ENCODE results near the gene WASF2. TPM values are rescaled to one million over a fixed set of nuclear protein-coding genes. Genes with fewer than 3 reads are reported as not detected.

The WASF2 gene
- total and polyA plus RNA-seq, 2 of the 13 experiments (the other 11 are each of a cell fraction or from before 2014, with no cell fraction given) = 10.4 to 27.7 TPM

GRCh38 chr1:27392096-27392777 lies 97.7 kb downstream of the WASF2 start, which contains the start of gene GPR3 (continued):
- peak; percentile 71; the same call in 1 of the 2 replicates for TF ChIP-seq MYPOP (CRISPR knock-in tag; IDR thresholded peaks at IDR 0.05)
- no peak for TF ChIP-seq ZNF275 (CRISPR knock-in tag; IDR thresholded peaks at IDR 0.05; ENCODE audit: borderline replicate concordance)
- TF ChIP-seq ZNF296 (CRISPR knock-in tag; conservative IDR thresholded peaks at IDR 0.05) = no peak
- TF ChIP-seq ZSCAN12 (CRISPR knock-in tag; IDR thresholded peaks at IDR 0.05) = no peak
- TF ChIP-seq KAT7 (CRISPR knock-in tag; IDR thresholded peaks at IDR 0.05; ENCODE audit: borderline replicate concordance) = no peak
- TF ChIP-seq SMAD1 (CRISPR knock-in tag; IDR thresholded peaks at IDR 0.05; ENCODE audit: borderline replicate concordance, low read depth) = no peak
- TF ChIP-seq SNRNP70 (IDR thresholded peaks at IDR 0.05; ENCODE audit: low read depth, low read length) = no peak
- no peak for TF ChIP-seq NFIC (IDR thresholded peaks at IDR 0.05; ENCODE audit: low read length)
- TF ChIP-seq ZNF792 (CRISPR knock-in tag; IDR thresholded peaks at IDR 0.05) = no peak
- no peak for TF ChIP-seq CBX2 (IDR thresholded peaks at IDR 0.05; ENCODE audit: low read depth, low read length)
- no peak for TF ChIP-seq CBX2 (CRISPR knock-in tag; IDR thresholded peaks at IDR 0.05; ENCODE audit: low read depth)
- TF ChIP-seq ZBTB10 (CRISPR knock-in tag; IDR thresholded peaks at IDR 0.05; ENCODE audit: borderline replicate concordance) = no peak
- no peak for TF ChIP-seq ZNF30 (CRISPR knock-in tag; IDR thresholded peaks at IDR 0.05)
- TF ChIP-seq U2AF1 (optimal IDR thresholded peaks at IDR 0.05; ENCODE audit: low read depth, low read length) = no peak
- peak; percentile 68 for TF ChIP-seq ZFX (CRISPR knock-in tag; IDR thresholded peaks at IDR 0.05; ENCODE audit: low read depth)
- no peak for TF ChIP-seq IKZF1 (IDR thresholded peaks at IDR 0.05)
- TF ChIP-seq RAD51 (IDR thresholded peaks at IDR 0.05; ENCODE audit: borderline replicate concordance) = no peak
- TF ChIP-seq TBX2 (CRISPR knock-in tag; IDR thresholded peaks at IDR 0.05; ENCODE audit: borderline replicate concordance) = 0 out of 2 replicates have a peak, but pooled peaks have one; percentile 45
- no peak for TF ChIP-seq SNAI1 (CRISPR knock-in tag; IDR thresholded peaks at IDR 0.05; ENCODE audit: borderline replicate concordance)
- TF ChIP-seq ZNF337 (CRISPR knock-in tag; IDR thresholded peaks at IDR 0.05; ENCODE audit: borderline replicate concordance, low read depth) = no peak
- TF ChIP-seq YEATS2 (CRISPR knock-in tag; IDR thresholded peaks at IDR 0.05; ENCODE audit: borderline replicate concordance) = no peak
- TF ChIP-seq ZSCAN31 (CRISPR knock-in tag; IDR thresholded peaks at IDR 0.05; ENCODE audit: low read depth) = no peak
- no peak for TF ChIP-seq MXD1 (CRISPR knock-in tag; IDR thresholded peaks at IDR 0.05)
- no peak for TF ChIP-seq RELA (CRISPR knock-in tag; IDR thresholded peaks at IDR 0.05)
- 0 out of 2 replicates have a peak, but pooled peaks have one; percentile 26 for TF ChIP-seq FOXA3 (CRISPR knock-in tag; IDR thresholded peaks at IDR 0.05)
- TF ChIP-seq JARID2 (CRISPR knock-in tag; IDR thresholded peaks at IDR 0.05; ENCODE audit: insufficient replicate concordance) = no peak
- no peak for TF ChIP-seq ZSCAN21 (CRISPR knock-in tag; IDR thresholded peaks at IDR 0.05; ENCODE audit: borderline replicate concordance)
